Adipocyte (in vitro differentiated cells): ENCODE data around the gene IBA57.
"Not testable (repeated sequence)": the region's sequence is repeated elsewhere in the genome, so short reads cannot be mapped to it uniquely, and the experiment has no call there.

Source experiments
- DNase-seq: peaks from one replicate; pipeline ENCODE4 v3.0.0-alpha.2; 2015; ENCODE audit warnings: low read depth
- H3K27me3 ChIP-seq: replicated peaks from 2 replicates; pipeline ENCODE4 v1.7.0; 2013; ENCODE audit warnings: mild to moderate bottlenecking, low read length, moderate library complexity; ENCODE audit not compliant: control insufficient read depth, insufficient read depth
- H3K36me3 ChIP-seq: 2 replicates; pipeline ENCODE4 v1.7.0; 2013; ENCODE audit warnings: low read length, mild to moderate bottlenecking, moderate library complexity; ENCODE audit not compliant: control insufficient read depth, insufficient read depth, severe bottlenecking
- H3K4me1 ChIP-seq: 2 replicates; pipeline ENCODE4 v1.7.0; 2013; ENCODE audit warnings: mild to moderate bottlenecking, low read length, moderate library complexity; ENCODE audit not compliant: control insufficient read depth, insufficient read depth
- H3K4me3 ChIP-seq: 2 replicates; pipeline ENCODE4 v1.7.0; 2013; ENCODE audit warnings: mild to moderate bottlenecking, low read length, moderate library complexity
- H3K9ac ChIP-seq: 2 replicates; pipeline ENCODE4 v1.7.0; 2013; ENCODE audit warnings: mild to moderate bottlenecking, low read length, moderate library complexity
- H3K9me3 ChIP-seq: 2 replicates; pipeline ENCODE4 v1.7.0; 2013; ENCODE audit warnings: mild to moderate bottlenecking, low read length, moderate library complexity; ENCODE audit not compliant: control insufficient read depth

The IBA57 gene

DNA sequence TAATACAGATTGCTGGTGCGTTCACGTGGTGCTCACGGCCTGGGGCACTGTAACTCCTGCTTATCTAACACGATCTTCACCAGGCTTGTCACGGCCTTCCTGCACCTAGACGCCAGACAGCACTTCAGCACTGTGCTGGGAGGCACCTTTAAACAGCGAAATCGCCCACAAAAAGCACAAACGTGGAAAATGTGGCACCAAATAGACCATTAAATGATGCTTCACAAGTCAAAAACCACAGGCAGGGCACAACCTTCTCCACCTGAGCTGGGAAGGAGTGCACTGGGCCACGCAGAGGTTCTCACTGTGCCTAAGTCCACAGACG is 20.0 kb downstream of the IBA57 start:
- H3K36me3 ChIP-seq: no peaks in the 10 kb centered on the region
- no peaks in the 10 kb centered on the region for H3K4me1 ChIP-seq
- no peaks in the 10 kb centered on the region for H3K27me3 ChIP-seq
- no peak overlapping the region for H3K4me3 ChIP-seq
- no peak for DNase-seq
- H3K9me3 ChIP-seq: peaks cover 6% of the 10 kb centered on the region
- H3K9ac ChIP-seq: no peak overlapping the region

DNA sequence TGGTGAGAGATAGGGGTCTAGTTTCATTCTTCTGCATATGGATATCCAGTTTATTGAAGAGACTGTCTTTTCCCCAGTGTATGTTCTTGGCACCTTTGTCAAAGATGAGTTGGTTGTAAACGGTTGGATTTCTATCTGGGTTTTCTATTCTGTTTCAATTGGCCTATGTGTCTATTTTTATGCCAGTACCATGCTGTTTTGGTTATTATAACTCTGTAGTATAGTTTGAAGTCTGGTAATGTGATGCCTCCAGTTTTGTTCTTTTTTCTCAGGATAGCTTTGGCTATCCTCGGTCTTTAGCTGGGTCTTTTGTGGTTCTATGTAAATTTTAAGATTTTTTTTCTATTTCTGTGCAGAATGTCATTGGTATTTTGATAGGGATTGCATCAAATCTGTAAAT is 22.6 kb downstream of the IBA57 start:
- not testable (repeated sequence) for H3K4me1 ChIP-seq, H3K9ac ChIP-seq, DNase-seq, H3K9me3 ChIP-seq, H3K4me3 ChIP-seq, H3K27me3 ChIP-seq, H3K36me3 ChIP-seq

DNA sequence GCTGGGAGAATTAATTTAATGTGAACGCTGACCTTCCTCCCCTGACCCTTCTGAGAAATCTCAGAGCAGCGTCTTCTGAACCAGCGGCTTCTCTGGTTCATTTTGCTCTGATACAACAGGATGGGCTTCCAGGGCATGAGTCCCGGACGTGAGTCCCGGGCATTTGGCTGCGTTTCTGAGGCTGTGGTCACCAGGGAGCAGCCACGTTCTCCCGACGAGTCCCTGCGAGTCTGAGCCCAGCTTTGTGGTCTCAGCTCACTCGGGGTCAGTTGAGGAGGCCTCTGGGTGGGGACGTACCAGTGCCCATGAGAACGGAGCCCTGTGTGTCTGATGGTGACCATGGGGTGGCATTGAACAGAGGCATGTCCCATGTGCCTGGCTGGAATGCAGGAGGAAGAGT is 24.6 kb downstream of the IBA57 start:
- Histone ChIP-seq H3K9ac (no peak overlapping the region), H3K4me3 (no peak overlapping the region), H3K36me3 (no peaks in the 10 kb centered on the region), H3K9me3 (peaks cover 6% of the 10 kb centered on the region), H3K27me3 (no peaks in the 10 kb centered on the region), H3K4me1 (no peaks in the 10 kb centered on the region)
- no peak for DNase-seq

DNA sequence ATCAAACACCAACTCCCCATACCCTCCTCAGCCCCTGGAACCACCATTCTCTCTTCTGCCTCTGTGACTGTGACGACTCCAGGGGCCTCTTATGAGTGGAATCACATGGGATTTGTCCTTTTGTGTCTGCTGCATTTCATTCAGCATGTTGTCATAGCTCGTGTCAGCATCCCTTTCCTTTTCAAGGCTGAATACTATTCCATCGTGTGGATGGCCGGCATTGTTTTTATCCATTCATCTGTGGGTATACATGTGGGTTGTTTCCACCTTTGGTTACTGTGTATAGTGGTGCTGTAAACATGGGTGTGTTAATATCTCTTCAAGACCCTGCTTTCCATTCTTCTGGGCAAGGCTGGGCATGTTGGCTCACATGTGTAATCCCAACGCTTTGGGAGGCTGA is 25.2 kb downstream of the IBA57 start:
- Histone ChIP-seq H3K36me3 (no peaks in the 10 kb centered on the region), H3K9ac (no peak overlapping the region), H3K27me3 (no peaks in the 10 kb centered on the region), H3K4me1 (no peaks in the 10 kb centered on the region), H3K9me3 (peaks cover 6% of the 10 kb centered on the region), H3K4me3 (no peak overlapping the region)
- no peak for DNase-seq

DNA sequence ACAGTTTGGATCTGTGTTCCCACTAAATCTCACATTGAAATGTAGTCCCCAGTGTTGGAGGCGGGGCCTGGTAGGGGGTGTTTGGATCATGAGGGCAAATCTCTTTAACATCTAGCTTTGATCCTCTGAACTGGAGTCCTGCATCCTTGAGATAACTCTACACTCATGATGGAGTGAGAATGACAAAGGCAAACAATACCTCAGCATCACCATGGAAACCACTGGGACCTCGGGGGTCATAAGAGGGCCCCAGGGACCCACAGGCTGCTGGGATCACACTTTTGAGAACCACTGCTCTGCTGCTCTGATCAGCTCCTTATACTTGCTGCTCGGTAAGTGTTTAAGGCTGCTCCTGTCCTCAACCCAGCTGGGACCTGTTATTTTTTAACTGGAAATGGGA is 28.8 kb downstream of the IBA57 start:
- Histone ChIP-seq H3K9ac (no peak overlapping the region), H3K27me3 (no peaks in the 10 kb centered on the region), H3K4me1 (no peaks in the 10 kb centered on the region), H3K9me3 (peaks cover 10% of the 10 kb centered on the region), H3K36me3 (no peaks in the 10 kb centered on the region), H3K4me3 (no peak overlapping the region)
- DNase-seq: no peak

DNA sequence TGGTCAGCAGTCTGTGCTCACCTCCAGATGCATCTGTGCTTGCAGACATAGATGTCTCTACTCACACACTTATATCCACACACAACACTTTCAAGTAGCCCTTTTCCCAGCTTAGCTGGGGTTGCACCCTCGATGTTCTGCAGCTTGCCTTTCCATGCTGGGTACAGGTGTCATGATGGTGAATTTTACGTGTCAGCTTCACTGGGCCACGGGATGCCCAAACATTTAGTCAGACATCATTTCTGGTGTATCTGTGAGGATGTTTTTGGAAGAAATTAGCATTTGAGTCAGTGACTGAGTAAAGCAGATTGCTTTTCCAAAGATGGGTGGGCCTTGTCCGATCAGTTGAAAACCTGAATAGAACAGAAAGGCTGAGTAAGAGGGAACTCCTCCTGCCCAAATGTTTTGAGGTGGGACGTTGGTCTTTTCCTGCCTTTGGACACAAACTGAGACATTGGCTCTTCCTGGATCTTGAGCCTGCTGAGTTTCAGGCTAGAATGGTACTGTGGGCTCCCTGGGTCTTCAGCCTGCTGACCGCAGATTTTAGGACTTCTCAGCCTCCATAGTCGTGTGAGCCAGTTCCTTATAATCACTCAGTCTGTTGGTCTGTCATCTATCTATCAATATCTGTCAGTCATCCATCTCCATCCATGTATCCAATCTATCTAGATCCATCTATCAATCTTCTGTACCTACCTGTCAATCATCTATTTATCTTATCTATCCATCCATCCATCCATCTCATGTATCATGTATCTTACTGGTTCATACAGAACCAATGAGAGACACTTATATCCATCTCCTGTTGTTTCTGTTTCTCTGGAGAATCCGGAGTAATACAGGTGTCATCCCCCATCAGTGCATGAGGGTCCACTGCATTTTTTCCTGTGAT is 29.6 kb downstream of the IBA57 start:
- no peaks in the 10 kb centered on the region for H3K27me3 ChIP-seq
- peaks cover 18% of the 10 kb centered on the region for H3K9me3 ChIP-seq
- H3K4me1 ChIP-seq: no peaks in the 10 kb centered on the region
- no peak overlapping the region for H3K4me3 ChIP-seq
- no peak for DNase-seq
- H3K9ac ChIP-seq: no peak overlapping the region
- no peaks in the 10 kb centered on the region for H3K36me3 ChIP-seq

DNA sequence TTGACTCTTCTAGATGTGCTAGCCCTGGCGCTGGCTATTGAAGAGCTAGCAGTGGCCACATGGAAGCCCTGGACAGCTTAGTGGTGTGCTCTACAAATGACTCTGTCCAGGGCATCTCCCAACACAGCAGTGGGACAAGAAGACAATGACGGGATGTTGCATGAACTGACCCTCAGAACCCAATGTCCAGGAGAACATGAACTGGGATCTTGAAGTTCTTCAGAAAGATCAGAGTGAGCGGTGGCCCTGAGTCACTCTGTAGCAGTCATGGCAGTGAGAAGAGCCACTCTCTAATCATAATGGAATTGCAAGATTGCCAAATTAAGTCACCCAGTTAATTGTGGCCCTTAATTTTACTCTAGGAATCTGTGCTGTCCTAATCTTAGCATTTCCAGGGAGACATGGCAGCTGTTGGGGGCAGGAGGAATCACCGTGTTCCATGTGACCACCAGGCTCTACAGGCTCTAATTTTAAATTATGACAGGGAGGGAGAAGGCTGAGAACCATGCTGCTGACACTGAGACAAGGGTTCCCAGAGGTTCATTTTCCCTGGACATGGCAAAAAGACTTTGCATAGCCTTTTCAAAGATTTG is 32.0 kb downstream of the IBA57 start:
- H3K9ac ChIP-seq: no peak overlapping the region
- no peaks in the 10 kb centered on the region for H3K36me3 ChIP-seq
- H3K27me3 ChIP-seq: no peaks in the 10 kb centered on the region
- no peak overlapping the region for H3K4me3 ChIP-seq
- no peaks in the 10 kb centered on the region for H3K4me1 ChIP-seq
- no peak for DNase-seq
- peaks cover 18% of the 10 kb centered on the region for H3K9me3 ChIP-seq

DNA sequence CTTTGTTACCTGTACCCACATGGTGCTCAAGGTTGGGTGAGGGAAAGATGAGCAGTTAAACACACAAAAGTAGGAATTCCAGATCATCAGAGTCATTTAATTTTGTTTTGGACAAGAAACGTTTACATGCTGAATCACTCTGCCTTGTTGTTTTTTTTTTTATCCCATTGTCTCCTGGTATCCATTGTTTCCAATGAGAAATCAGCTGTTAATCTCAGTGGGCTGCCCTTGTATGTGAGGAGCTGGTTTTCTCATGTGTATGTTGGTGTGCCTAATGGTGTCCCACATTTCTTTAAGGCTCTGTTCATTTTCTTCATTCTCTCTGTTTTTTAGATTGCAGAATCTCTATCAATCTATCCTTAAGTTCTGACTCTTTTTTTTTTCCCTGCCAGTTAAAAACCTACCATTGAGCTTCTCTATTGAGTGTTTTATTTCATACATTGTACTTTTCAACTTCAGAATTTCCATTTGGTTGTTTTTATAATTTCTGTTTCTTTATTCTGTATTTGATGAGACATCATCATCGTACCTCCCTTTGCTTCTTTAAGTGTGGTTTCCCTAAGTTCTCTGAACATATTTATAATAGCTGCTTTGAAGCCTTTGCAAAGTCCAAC is 33.5 kb downstream of the IBA57 start:
- Histone ChIP-seq H3K9ac (no peak overlapping the region), H3K27me3 (no peaks in the 10 kb centered on the region), H3K4me1 (no peaks in the 10 kb centered on the region), H3K36me3 (no peaks in the 10 kb centered on the region), H3K9me3 (peaks cover 18% of the 10 kb centered on the region), H3K4me3 (peak overlapping the region; percentile 20)
- DNase-seq: peak; percentile 19

DNA sequence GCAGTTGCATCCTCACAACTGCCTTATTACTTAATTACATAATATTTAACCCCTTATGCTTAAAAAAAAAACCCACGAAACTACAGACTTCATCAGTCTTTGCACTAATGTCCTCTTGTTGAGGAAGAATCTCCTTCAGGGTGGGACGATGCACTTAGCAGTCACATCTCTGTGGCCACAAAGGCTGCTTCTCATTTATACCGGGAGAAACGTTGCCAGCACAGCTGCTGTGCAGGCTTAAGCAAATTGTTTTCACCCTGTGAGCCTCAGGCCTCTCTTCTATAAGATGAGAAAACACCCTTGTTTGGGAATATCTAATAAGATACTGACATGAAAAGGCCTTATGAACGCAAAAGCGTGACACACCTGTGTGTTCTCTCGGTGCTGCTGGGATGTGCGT is 39.4 kb downstream of the IBA57 start:
- Histone ChIP-seq H3K4me3 (no peak overlapping the region), H3K36me3 (no peaks in the 10 kb centered on the region), H3K4me1 (no peaks in the 10 kb centered on the region), H3K9ac (no peak overlapping the region), H3K27me3 (peaks cover 4% of the 10 kb centered on the region), H3K9me3 (peaks cover 3% of the 10 kb centered on the region)
- DNase-seq: no peak

DNA sequence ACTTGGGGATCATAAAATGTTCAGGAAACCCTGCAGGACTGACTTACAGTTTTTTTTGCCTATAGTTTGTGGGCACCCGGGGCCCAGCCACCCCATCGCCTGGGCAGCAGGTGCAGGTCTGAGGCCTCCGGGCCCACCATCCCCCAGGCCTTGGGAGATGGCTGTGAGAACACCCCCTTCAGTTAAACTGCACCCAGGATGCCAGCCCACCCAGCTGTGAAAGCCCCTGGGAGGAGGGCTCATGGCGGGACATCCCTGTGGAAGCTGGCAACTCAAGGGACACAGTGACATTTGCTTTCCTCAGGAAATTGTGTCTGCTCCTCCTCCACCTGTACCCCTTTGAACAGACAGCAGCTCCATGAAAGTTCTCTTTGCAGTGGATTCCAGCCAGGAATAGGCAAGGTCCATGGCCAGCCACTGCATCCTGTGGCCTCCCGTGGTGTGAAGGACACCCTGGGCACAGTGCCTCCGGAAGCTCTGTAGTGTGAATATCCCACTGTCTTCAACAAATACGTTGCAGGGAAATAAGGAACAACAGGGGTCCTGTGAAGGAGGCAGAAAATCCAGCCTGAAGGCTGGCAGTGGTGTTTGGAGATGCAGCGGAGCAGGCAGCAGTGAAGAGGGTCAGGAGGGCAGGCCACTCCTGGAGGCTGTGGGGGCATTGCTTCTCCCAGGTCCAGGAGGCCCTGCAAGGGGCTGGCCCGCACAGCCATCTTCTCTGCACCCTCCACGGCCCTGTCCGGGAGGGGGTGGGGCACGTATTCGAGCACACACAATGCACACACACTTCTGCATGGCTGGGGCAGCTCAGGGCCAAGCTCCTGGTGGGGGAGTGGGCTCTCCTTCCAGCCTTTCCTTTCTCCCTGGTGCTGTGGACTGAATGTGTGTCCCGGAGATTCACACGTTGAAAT is 40.2 kb downstream of the IBA57 start:
- Histone ChIP-seq H3K9me3 (no peaks in the 10 kb centered on the region), H3K4me1 (no peaks in the 10 kb centered on the region), H3K36me3 (no peaks in the 10 kb centered on the region), H3K27me3 (peaks cover 12% of the 10 kb centered on the region), H3K9ac (no peak overlapping the region), H3K4me3 (no peak overlapping the region)
- DNase-seq: no peak
